HFF-Myc (cell line): ENCODE data around the gene VPS4A.
"Not testable (repeated sequence)": the region's sequence is repeated elsewhere in the genome, so short reads cannot be mapped to it uniquely, and the experiment has no call there.

Experiments used
- DNase-seq: peaks from one replicate; pipeline ENCODE4 v3.0.0-alpha.2; 2011; ENCODE audit warnings: low read depth; ENCODE audit errors: extremely low read depth
- H3K4me3 ChIP-seq: replicated peaks from 2 replicates; pipeline ENCODE4 v1.5.1; 2011; ENCODE audit warnings: low read depth, mild to moderate bottlenecking, control low read depth, low read length
- TF ChIP-seq, protein P1 (sequence below): IDR thresholded peaks from 2 replicates; pipeline ENCODE4 v1.5.1; 2012; ENCODE audit warnings: mild to moderate bottlenecking, low read depth, low read length, control low read depth; ENCODE audit errors: missing control alignments

Gene VPS4A

DNA sequence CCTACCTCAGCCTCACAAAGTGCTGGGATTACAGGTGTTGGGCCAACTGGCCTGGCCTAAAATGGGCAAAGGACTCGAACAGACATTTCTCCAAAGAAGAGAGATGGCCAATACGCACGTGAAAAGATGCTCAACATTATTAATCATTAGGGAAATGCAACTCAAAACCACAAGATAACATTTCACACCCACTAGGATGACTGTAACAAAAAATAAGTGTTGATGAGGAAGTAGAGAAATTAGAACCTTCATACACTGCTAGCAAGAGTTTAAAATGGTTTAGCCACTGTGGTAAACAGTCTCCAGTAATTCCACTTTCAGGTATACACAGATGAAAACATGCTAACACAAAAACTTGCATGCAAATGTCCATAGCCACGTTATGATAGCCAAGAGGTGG lies 34.8 kb downstream of the VPS4A start:
- TF ChIP-seq, protein P1, sequence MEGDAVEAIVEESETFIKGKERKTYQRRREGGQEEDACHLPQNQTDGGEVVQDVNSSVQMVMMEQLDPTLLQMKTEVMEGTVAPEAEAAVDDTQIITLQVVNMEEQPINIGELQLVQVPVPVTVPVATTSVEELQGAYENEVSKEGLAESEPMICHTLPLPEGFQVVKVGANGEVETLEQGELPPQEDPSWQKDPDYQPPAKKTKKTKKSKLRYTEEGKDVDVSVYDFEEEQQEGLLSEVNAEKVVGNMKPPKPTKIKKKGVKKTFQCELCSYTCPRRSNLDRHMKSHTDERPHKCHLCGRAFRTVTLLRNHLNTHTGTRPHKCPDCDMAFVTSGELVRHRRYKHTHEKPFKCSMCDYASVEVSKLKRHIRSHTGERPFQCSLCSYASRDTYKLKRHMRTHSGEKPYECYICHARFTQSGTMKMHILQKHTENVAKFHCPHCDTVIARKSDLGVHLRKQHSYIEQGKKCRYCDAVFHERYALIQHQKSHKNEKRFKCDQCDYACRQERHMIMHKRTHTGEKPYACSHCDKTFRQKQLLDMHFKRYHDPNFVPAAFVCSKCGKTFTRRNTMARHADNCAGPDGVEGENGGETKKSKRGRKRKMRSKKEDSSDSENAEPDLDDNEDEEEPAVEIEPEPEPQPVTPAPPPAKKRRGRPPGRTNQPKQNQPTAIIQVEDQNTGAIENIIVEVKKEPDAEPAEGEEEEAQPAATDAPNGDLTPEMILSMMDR, result no peak

DNA sequence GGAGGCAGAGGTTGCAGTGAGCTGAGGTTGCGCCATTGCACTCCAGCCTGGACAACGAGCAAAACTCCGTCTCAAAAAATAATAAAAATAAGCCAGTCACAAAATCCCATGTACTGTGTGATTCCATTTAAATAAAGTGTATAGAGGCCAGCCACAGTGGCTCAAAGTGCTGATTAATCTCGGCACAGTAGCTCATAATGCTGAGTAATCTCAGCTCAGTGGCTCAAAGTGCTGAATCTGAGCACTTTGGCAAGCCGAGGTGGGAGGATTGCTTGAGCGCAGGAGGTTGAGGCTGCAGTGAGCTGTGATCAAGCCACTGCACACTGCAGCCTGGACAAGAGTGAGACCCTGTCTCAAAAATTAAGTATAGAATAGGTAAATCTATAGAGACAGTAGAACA lies 35.5 kb downstream of the VPS4A start:
- TF ChIP-seq, protein P1, result no peak
- DNase-seq, result no peak
- H3K4me3 ChIP-seq, result no peak overlapping the region

More for the DNA sequence above, 34.8 kb downstream of the VPS4A start:
- H3K4me3 ChIP-seq, result no peak overlapping the region
- no peak for DNase-seq

DNA sequence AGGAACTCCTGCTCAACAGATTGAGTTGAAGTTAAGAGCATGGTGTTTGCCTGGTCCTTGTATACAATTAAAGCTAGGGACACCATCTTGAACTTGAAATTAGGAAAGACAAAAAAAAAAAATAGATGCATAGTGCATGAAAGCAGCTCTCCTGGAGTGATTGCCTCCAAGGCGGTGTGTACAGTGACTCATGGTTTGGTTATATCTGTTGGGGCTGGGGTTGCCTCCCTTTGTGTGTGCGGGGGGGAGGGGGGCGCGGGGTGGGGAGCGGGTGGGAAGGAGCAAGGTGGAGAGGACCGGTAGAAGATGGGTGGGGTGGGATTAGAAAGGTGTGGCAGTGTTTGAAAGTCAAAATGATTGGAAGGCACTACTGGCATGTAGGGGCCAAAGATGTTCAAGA lies 37.1 kb downstream of the VPS4A start:
- TF ChIP-seq, protein P1, result no peak
- no peak for DNase-seq
- H3K4me3 ChIP-seq, result no peak overlapping the region

DNA sequence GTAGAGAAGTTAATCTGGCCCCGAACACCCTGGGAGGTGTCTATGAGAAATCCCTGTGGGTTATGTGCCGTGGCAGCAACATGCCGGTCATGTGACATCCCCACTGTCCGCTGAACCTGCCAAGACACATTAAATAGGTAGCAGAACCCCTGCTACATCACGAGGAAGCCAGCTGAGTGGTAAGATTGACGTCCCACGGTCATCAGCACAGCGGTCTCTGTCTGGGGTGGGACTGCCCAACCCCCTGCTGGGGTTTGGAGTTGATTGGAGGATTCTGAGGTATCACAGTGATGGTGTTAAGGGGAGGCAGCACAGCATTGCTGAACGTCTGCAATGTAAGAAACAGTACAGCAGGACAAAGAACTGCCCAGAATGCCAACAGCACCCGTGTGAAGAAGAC lies 38.4 kb downstream of the VPS4A start:
- H3K4me3 ChIP-seq, result no peak overlapping the region
- DNase-seq, result no peak
- TF ChIP-seq, protein P1, result no peak

DNA sequence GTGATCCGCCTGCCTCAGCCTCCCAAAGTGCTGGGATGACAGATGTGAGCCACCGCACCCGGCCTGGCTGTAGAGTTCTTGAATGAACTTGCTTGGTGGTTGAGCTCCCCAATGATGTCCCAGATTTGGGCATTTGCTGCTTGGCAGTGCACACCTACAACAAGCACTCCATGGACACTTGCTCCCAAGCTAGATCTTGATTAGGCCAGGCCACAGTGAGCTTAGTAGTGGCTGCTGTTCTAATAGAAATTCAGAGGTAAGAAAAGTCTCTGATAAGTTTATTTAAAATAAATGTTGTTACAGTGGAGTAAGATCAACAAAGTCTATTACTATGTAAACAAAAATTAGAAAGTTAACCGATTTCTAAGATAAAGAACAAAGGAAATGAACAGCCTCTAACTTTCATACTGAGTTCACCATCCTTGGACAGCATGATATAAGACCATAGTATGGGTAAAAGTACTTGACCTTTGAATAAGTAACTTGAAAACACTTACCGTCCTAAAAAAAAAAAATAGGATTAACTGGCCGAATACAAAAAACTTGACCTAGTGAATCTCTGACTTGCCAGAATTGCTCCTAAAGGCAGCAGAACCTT lies 39.5 kb downstream of the VPS4A start:
- TF ChIP-seq, protein P1, result no peak
- DNase-seq, result no peak
- H3K4me3 ChIP-seq, result no peak overlapping the region

DNA sequence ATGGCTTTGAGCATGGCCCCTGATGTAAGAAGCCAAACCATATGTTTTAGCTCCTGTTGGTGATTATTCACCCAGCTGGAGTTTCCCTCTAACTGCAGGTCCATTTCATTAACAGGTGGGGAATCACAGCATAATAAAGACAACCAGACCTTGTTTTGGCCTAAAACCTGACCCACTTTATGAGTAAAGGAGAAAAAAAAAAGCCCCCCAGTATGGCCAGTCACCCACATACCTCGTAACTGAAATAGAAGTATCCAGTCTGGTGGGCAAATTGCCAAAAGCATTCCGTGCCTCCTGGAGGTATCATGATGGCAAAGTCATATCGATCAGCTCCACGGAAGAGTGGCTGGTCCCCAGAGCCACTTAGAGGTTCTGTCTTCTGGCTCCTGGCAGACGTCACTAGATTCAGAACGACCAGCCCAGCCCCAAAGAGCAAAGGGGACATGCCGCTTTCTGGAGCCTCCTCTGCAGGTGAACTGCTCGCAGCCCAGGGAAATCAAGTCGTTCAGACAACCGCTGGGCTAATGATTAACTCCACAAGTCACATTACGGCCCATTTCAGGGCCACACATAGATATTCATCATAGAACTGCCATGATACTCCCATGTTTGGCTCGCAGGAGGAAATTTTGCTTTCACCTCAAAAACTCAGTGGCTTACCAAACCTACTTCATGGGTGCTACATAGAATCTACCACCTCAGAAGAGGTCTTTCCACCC lies 40.3 kb downstream of the VPS4A start, which contains the start of gene TMED6:
Gene TMED6, minus strand, starts transcription at position 478 of the 719 bp plus-strand sequence. Its CDS starts 33 bp downstream, at position 445.
- no peak within 1 kb of the TSS for H3K4me3 ChIP-seq
- DNase-seq, result no peak
- TF ChIP-seq, protein P1, result no peak

DNA sequence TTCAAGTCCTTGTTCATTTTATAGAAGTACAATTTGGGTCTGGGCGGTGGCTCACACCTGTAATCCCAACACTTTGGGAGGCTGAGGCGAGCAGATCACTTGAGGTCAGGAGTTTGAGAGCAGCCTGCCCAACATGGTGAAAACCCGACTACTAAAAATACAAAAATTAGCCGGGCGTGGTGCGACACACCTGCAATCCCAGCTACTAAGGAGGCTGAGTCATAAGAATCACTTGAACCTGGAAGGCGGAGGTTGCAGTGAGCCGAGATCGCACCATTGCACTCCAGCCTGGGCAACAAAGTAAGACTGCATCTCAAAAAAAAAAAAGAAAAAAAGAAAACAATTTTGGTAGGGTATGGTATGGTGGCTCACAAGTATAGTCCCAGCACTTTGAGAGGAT lies 48.9 kb downstream of the VPS4A start:
- H3K4me3 ChIP-seq, DNase-seq: not testable (repeated sequence)
